Prostate gland (tissue), 2 donors: ENCODE data around the gene ANXA1. TPM values are rescaled to one million over a fixed set of nuclear protein-coding genes. Genes with fewer than 3 reads are reported as not detected.
A peak's percentile ranks its signal among the peaks of the same experiment; 100 is the strongest.

Experiments
- DNase-seq: peaks from one replicate; pipeline ENCODE4 v3.0.0-alpha.2; 2019; ENCODE audit warnings: low spot score
- H3K27ac ChIP-seq, 2 donors: fragments of 200-600 bp; sonication (generic); 2 replicates each; pipeline ENCODE4 v1.5.1; 2017 to 2019
- H3K27me3 ChIP-seq: fragments of 200-600 bp; sonication (generic); replicated peaks from 2 replicates; pipeline ENCODE4 v1.5.1; 2019; ENCODE audit not compliant: insufficient read depth
- H3K36me3 ChIP-seq, 2 donors: fragments of 200-600 bp; sonication (generic); 1 replicate in 1 of 2; 2 replicates in 1 of 2; pipeline versions ENCODE4 v1.5.1 to v1.8.1; 2017 to 2019
- H3K4me1 ChIP-seq: fragments of 200-600 bp; sonication (generic); replicated peaks from 2 replicates; pipeline ENCODE4 v1.5.1; 2019
- H3K4me3 ChIP-seq, 2 donors: fragments of 200-600 bp; sonication (generic); 2 replicates each; pipeline ENCODE4 v1.5.1; 2017 to 2019
- H3K9me3 ChIP-seq: fragments of 200-600 bp; sonication (generic); 2 replicates; pipeline ENCODE4 v1.5.1; 2017
- POLR2A ChIP-seq: fragments of 450-650 bp; IDR thresholded peaks from one replicate; pipeline ENCODE4 v1.6.1; 2016; ENCODE audit warnings: antibody characterized with exemption, mild to moderate bottlenecking
- POLR2AphosphoS5 ChIP-seq: sonication (generic); formaldehyde crosslinking; IDR thresholded peaks from one replicate; pipeline ENCODE4 v1.6.1; 2017; ENCODE audit warnings: antibody characterized with exemption
- WGBS: methylation state at CpG from one replicate; pipeline ENCODE4 v1.1.5; 2018; 5-methylcytosine and 5-hydroxymethylcytosine counted together
- intact Hi-C: fragments of 100-400 bp; cut with DNase I; formaldehyde crosslinking; loops from one replicate; pipeline ENCODE4 v1.14.2; 2022
- total RNA-seq, 2 donors: library from RNA; depleted of rRNA; stranded (reverse); fragments of >200 nt; gene quantifications; one replicate each; pipeline ENCODE4 v1.1.0, GENCODE V29; 2016
- TF ChIP-seq, protein P1 (sequence below), 4 experiments: fragments of 200-600 bp in 2 of 4; fragments of 450-650 bp in 2 of 4; sonication (generic) in 2 of 4; IDR thresholded peaks; 1 replicate in 3 of 4; 2 replicates in 1 of 4; pipeline ENCODE4 v1.5.1; 2016 to 2019; ENCODE audit warnings: antibody characterized with exemption in 4 of 4, mild to moderate bottlenecking in 2 of 4, moderate library complexity in 2 of 4

The ANXA1 gene
- total RNA-seq, 2 donors from 2014 or later = 65.3 to 341 TPM

DNA sequence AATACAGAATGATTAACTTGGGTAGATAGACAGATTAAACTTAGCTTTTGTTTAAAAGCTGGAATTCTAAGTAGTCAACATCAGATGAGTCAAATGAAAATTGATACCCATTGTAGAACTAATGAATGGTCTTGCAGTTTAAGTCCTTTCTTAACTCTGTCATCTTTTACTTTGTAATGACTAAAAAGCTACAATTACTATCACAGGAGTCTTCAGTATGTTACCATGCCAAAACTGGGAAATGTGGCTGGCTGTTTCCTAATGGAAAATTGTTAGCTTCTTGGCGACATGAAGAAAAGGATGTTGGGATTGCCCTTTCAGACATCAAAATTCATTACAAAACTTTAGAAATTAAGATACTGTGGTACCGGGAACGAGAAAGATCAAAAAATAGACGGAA lies 20.2 kb upstream of the ANXA1 start:
- TF ChIP-seq, protein P1, sequence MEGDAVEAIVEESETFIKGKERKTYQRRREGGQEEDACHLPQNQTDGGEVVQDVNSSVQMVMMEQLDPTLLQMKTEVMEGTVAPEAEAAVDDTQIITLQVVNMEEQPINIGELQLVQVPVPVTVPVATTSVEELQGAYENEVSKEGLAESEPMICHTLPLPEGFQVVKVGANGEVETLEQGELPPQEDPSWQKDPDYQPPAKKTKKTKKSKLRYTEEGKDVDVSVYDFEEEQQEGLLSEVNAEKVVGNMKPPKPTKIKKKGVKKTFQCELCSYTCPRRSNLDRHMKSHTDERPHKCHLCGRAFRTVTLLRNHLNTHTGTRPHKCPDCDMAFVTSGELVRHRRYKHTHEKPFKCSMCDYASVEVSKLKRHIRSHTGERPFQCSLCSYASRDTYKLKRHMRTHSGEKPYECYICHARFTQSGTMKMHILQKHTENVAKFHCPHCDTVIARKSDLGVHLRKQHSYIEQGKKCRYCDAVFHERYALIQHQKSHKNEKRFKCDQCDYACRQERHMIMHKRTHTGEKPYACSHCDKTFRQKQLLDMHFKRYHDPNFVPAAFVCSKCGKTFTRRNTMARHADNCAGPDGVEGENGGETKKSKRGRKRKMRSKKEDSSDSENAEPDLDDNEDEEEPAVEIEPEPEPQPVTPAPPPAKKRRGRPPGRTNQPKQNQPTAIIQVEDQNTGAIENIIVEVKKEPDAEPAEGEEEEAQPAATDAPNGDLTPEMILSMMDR (IDR thresholded peaks at IDR 0.05) = no peak
- TF ChIP-seq POLR2A (no peak), POLR2AphosphoS5 (no peak)
- Histone ChIP-seq H3K9me3 (no peaks in the 10 kb centered on the region), H3K36me3 (no peaks in the 10 kb centered on the region), H3K4me1 (no peaks in the 10 kb centered on the region), H3K4me3 (no peak overlapping the region), H3K27ac (peak overlapping the region; percentile 78 to 80), H3K27me3 (no peaks in the 10 kb centered on the region)
- intact Hi-C loops = no loop called here
- DNase-seq = no peak
- WGBS = 68% methylated on average over 4 of the region's 4 CpGs

DNA sequence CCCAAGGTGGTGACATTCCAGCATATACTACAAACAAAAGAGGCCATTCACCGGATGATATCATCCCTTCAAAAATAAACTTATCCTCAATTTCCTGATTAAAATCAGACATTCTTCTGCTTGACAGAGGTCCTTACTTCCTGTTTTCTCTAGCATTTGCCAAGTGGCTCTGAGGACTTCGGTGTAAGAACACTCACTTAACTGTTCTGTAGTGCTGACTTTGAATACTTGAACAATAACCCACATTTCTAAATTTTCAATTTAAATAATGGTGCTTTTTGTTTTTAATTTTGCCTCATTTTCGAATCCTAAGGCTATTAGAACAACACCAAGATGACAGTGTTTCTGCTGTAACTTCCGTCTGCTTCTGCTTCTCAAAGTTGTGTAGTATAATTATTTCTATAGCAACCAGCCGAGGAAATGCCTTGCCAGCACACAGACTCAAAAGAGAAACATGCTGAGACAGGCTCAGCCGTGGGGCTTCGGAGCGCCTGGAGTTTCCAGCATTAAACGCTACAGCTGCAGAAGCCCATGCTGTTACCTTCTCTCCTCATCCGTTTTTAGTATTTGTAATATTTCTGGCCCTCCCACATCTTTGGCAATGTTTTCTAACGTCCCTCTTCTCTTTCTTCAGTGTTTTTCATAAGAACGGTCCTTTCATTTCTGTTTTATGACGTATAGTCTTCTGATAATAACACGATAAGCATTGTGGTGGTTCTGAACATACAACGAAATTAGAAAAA lies 19.5 kb upstream of the ANXA1 start:
- intact Hi-C loops = no loop called here
- under 1% methylated on average over 15 of the region's 15 CpGs for WGBS
- TF ChIP-seq POLR2AphosphoS5 = peak; percentile 79
- TF ChIP-seq, protein P1 (IDR thresholded peaks at IDR 0.05) = peak in 1 of 4 experiments; percentile 5
- TF ChIP-seq POLR2A = peak; percentile 44
- Histone ChIP-seq H3K4me3 (peak overlapping the region; percentile 19 to 29), H3K36me3 (no peaks in the 10 kb centered on the region), H3K27me3 (no peaks in the 10 kb centered on the region), H3K27ac (peak overlapping the region; percentile 78 to 80), H3K9me3 (no peaks in the 10 kb centered on the region), H3K4me1 (no peaks in the 10 kb centered on the region)
- DNase-seq = peak; percentile 86

DNA sequence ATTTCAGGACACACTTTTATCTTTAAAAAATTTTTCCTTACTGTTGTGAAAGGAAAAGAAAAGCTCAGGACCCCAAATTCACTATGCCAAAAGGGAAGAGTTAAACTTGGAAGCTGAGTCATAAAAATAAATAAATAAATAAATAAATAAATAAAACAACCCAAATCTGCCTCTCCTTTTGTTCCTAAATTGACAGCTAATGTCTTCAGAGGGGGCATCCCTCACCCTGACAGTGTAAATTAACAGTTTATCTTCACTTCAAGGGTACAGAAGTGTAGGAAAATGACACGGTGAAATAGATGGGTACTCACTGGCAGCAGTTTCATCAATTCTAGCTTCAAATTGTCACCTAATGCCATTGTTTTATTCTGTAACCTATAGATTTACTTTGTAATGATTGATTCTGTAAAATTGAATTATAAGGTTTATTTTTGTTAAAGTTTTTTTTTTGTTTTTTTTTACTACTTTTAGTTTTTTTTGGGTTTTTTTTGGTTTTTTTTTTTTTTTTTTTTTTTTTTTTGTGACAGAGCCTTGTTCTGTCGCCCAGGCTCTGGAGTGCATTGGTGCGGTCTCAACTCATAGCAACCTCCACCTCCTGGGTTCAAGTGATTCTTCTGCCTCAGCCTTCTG lies 18.5 kb upstream of the ANXA1 start:
- H3K4me3 ChIP-seq = no peak overlapping the region
- no peaks in the 10 kb centered on the region for H3K9me3 ChIP-seq
- no peaks in the 10 kb centered on the region for H3K27me3 ChIP-seq
- no peaks in the 10 kb centered on the region for H3K36me3 ChIP-seq
- H3K4me1 ChIP-seq = no peaks in the 10 kb centered on the region
- 77% methylated on average over 3 of the region's 3 CpGs for WGBS
- peak overlapping the region; percentile 78 to 80 for H3K27ac ChIP-seq
- intact Hi-C loops = no loop called here
- TF ChIP-seq, protein P1 (IDR thresholded peaks at IDR 0.05) = no peak
- TF ChIP-seq POLR2A = no peak
- no peak for TF ChIP-seq POLR2AphosphoS5
- DNase-seq = no peak

DNA sequence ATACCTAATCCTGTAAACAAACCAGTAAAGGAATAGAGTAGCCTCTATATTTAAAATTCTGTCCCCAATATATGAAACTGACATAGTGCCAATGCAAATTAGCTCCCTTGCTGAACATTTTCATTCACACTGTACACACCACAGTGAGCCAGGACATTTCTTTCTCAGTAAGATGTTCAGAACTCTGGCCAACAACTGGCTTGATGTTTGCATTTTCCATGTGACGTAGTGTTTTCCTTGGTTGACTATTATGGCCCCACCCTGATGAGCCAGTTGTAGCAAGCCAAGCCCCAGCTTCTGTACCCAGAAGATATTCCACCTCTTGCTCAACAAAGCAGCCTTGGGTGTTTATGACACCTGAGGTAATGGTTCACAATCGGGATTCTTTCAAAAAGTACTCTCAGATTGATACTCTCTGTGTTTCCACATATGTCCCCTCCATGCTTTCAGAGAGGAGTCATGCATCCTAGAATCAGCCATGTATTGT lies 17.7 kb upstream of the ANXA1 start:
- Histone ChIP-seq H3K27ac (peak overlapping the region; percentile 54 to 57), H3K9me3 (no peaks in the 10 kb centered on the region), H3K4me3 (no peak overlapping the region), H3K36me3 (no peaks in the 10 kb centered on the region), H3K4me1 (no peaks in the 10 kb centered on the region), H3K27me3 (no peaks in the 10 kb centered on the region)
- intact Hi-C loops = no loop called here
- 38% methylated on average over 2 of the region's 2 CpGs for WGBS
- DNase-seq = peak; percentile 75
- peak; percentile 79 for TF ChIP-seq POLR2AphosphoS5
- TF ChIP-seq POLR2A = no peak

DNA sequence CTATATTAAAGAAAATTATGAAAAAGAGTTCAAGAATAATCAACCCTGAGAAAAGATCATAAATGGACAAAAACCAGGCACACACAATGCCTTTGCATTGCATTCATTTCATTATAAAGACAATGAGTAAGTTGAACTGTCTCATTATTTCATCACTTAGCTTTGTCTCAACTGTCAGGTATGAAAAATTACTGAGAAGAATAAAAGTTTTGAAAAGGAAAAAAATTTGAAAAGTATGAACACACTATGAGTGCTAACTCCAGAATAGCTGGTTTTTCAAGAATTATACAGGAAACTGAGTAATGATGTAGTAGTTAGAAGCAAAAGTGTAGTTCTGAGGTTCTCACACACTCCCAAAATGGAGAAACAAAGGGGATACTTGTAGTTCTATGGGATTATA lies 16.3 kb upstream of the ANXA1 start:
- H3K4me3 ChIP-seq = no peak overlapping the region
- no peak for DNase-seq
- no peaks in the 10 kb centered on the region for H3K36me3 ChIP-seq
- H3K27ac ChIP-seq = no peak overlapping the region
- H3K9me3 ChIP-seq = no peaks in the 10 kb centered on the region
- no peaks in the 10 kb centered on the region for H3K27me3 ChIP-seq
- H3K4me1 ChIP-seq = no peaks in the 10 kb centered on the region
- TF ChIP-seq POLR2A (no peak), POLR2AphosphoS5 (no peak)
- TF ChIP-seq, protein P1 (IDR thresholded peaks at IDR 0.05) = no peak
- intact Hi-C loops = no loop called here
